K562 (cell line): ENCODE data around the gene RETSAT. TPM values are rescaled to one million over a fixed set of nuclear protein-coding genes. Genes with fewer than 3 reads are reported as not detected.

ENCODE experiments used
- ATF3 ChIP-seq, 2 experiments: fragments of 450-650 bp in 1 of 2; sonication (generic) in 1 of 2; formaldehyde crosslinking in 1 of 2; IDR thresholded peaks in 1 of 2; conservative IDR thresholded peaks in 1 of 2; 2 replicates each; pipeline versions ENCODE4 v1.6.1 to v1.8.1; 2016 to 2023; ENCODE audit warnings: mild to moderate bottlenecking in 2 of 2, moderate library complexity in 2 of 2, inconsistent platforms in 1 of 2, missing genetic modification reagents in 1 of 2
- CBX1 ChIP-seq: sonication (generic); IDR thresholded peaks from 2 replicates; pipeline ENCODE4 v1.6.1; 2016; ENCODE audit warnings: antibody characterized with exemption, low read depth, mild to moderate bottlenecking
- CBX2 ChIP-seq: fragments of 200-600 bp; sonication (generic); IDR thresholded peaks from one replicate; pipeline ENCODE4 v1.6.1; 2012; ENCODE audit warnings: mild to moderate bottlenecking, low read length, inconsistent platforms; ENCODE audit not compliant: insufficient read depth, poor library complexity, severe bottlenecking
- ELF1 ChIP-seq: fragments of 200-800 bp; sonication (Bioruptor generic); IDR thresholded peaks from 2 replicates; pipeline ENCODE4 v1.6.1; 2016; ENCODE audit warnings: missing genetic modification characterization, missing compliant biosample characterization
- FUS ChIP-seq: fragments of 200-400 bp; formaldehyde crosslinking; optimal IDR thresholded peaks from 2 replicates; pipeline ENCODE3; 2017; ENCODE audit warnings: low read depth, low read length
- GABPB1 ChIP-seq: sonication (generic); formaldehyde crosslinking; IDR thresholded peaks from 2 replicates; pipeline ENCODE4 v1.8.0; 2022; ENCODE audit warnings: mild to moderate bottlenecking, missing genetic modification reagents
- HDGF ChIP-seq: fragments of 450-650 bp; IDR thresholded peaks from 2 replicates; pipeline ENCODE4 v1.6.1; 2016
- HEY1 ChIP-seq: fragments of 250-450 bp; sonication (Bioruptor Pico); IDR thresholded peaks from 2 replicates; pipeline ENCODE4 v1.5.0; 2020; ENCODE audit warnings: mild to moderate bottlenecking, moderate library complexity, borderline replicate concordance
- KHSRP ChIP-seq: fragments of 450-650 bp; IDR thresholded peaks from 2 replicates; pipeline ENCODE4 v1.6.1; 2017
- LCOR ChIP-seq: sonication (generic); formaldehyde crosslinking; IDR thresholded peaks from 2 replicates; pipeline ENCODE4 v1.8.0; 2022; ENCODE audit warnings: mild to moderate bottlenecking, missing genetic modification reagents
- MED1 ChIP-seq: sonication (generic); formaldehyde crosslinking; IDR thresholded peaks from 2 replicates; pipeline ENCODE4 v1.8.1; 2023; ENCODE audit warnings: missing genetic modification reagents, borderline replicate concordance
- MEIS2 ChIP-seq: fragments of 450-650 bp; IDR thresholded peaks from 2 replicates; pipeline ENCODE4 v1.6.1; 2014; ENCODE audit warnings: mild to moderate bottlenecking; ENCODE audit not compliant: partially characterized antibody
- PHF21A ChIP-seq: fragments of 450-650 bp; IDR thresholded peaks from 2 replicates; pipeline ENCODE4 v1.6.1; 2017; ENCODE audit warnings: low read depth, borderline replicate concordance
- PTRF ChIP-seq: fragments of 450-650 bp; IDR thresholded peaks from 2 replicates; pipeline ENCODE4 v1.6.1; 2016; ENCODE audit warnings: mild to moderate bottlenecking, missing genetic modification characterization, missing compliant biosample characterization
- ZFPM2 ChIP-seq: fragments of 250-450 bp; sonication (Bioruptor Pico); IDR thresholded peaks from 2 replicates; pipeline ENCODE4 v1.5.1; 2022; ENCODE audit warnings: mild to moderate bottlenecking
- ZFX ChIP-seq: sonication (generic); formaldehyde crosslinking; IDR thresholded peaks from 2 replicates; pipeline ENCODE4 v1.8.0; 2022; ENCODE audit warnings: mild to moderate bottlenecking, missing genetic modification reagents, moderate library complexity
- ZNF445 ChIP-seq: fragments of 250-450 bp; sonication (Bioruptor Pico); IDR thresholded peaks from 2 replicates; pipeline ENCODE4 v1.4.0; 2020; ENCODE audit warnings: low read depth, mild to moderate bottlenecking, moderate library complexity
- ZNF584 ChIP-seq: fragments of 200-800 bp; sonication (Bioruptor generic); IDR thresholded peaks from 2 replicates; pipeline ENCODE4 v1.6.1; 2016; ENCODE audit warnings: low read depth, mild to moderate bottlenecking, missing genetic modification characterization, missing compliant biosample characterization
- ZNF668 ChIP-seq: fragments of 250-450 bp; sonication (Bioruptor Pico); IDR thresholded peaks from 2 replicates; pipeline ENCODE4 v1.8.0; 2022; ENCODE audit warnings: mild to moderate bottlenecking, inconsistent platforms
- polyA plus RNA-seq, 8 experiments: library from polyadenylated mRNA; depleted of rRNA in 4 of 8; stranded (reverse) in 5 of 8; unstranded in 3 of 8; fragments of >200 nt; fragmentation: Nextera tagmentation in 2 of 8; fragmentation: Illumina TruSeq in 1 of 8; extraction: Ambion mirVana in 2 of 8; extraction: Trizol in 1 of 8; gene quantifications; 2 replicates each; pipeline versions ENCODE4 v1.2.1 to v1.2.3, GENCODE V29; 2011 to 2014; ENCODE audit warnings: inconsistent platforms in 1 of 8, missing spikeins in 1 of 8
- total RNA-seq, 7 experiments: library from RNA; depleted of rRNA in 6 of 7; stranded (reverse); fragments of >200 nt in 6 of 7; fragmentation: Illumina TruSeq in 2 of 7; extraction: Trizol in 2 of 7; gene quantifications; 2 replicates each; pipeline versions ENCODE4 v1.2.1 to v1.2.3, GENCODE V29; 2011 to 2021; ENCODE audit warnings: low replicate concordance in 1 of 7
- TF ChIP-seq, protein P1 (sequence below): sonication (generic); formaldehyde crosslinking; IDR thresholded peaks from 2 replicates; pipeline ENCODE4 v1.8.0; 2022; ENCODE audit warnings: mild to moderate bottlenecking, missing genetic modification reagents
- TF ChIP-seq, protein P2 (sequence below): sonication (generic); formaldehyde crosslinking; IDR thresholded peaks from 2 replicates; pipeline ENCODE4 v1.8.0; 2022; ENCODE audit warnings: missing genetic modification reagents, mild to moderate bottlenecking, borderline replicate concordance

Gene RETSAT
- total and polyA plus RNA-seq, 9 of the 15 experiments (the other 6 are each of a cell fraction or from before 2014, with no cell fraction given), result 1.9 to 21.6 (median 16.5) TPM

GRCh38 chr2:85327822-85328617 is 26.3 kb downstream of the RETSAT start, which contains the start of gene TGOLN2 (continued):
- TF ChIP-seq GABPB1 (CRISPR knock-in tag) (peak; percentile 85), CBX2 (no peak), FUS (no peak), MED1 (CRISPR knock-in tag) (no peak), HEY1 (CRISPR knock-in tag) (no peak), ZFPM2 (CRISPR knock-in tag) (no peak), ATF3 (IDR thresholded peaks at IDR 0.05) (peak; percentile 70), ATF3 (CRISPR knock-in tag; conservative IDR thresholded peaks at IDR 0.05) (peak; percentile 13; the same call in 1 of the 2 replicates), ELF1 (peak; percentile 91), ZNF445 (CRISPR knock-in tag) (no peak), LCOR (CRISPR knock-in tag) (0 out of 2 replicates have a peak, but pooled peaks have one; percentile 69), PTRF (tag) (no peak), ZNF584 (CRISPR knock-in tag) (no peak), ZNF668 (CRISPR knock-in tag) (no peak), KHSRP (no peak), HDGF (no peak), ZFX (CRISPR knock-in tag) (peak; percentile 73), MEIS2 (no peak), PHF21A (no peak), CBX1 (0 out of 2 replicates have a peak, but pooled peaks have one; percentile 83)
- TF ChIP-seq, protein P1, sequence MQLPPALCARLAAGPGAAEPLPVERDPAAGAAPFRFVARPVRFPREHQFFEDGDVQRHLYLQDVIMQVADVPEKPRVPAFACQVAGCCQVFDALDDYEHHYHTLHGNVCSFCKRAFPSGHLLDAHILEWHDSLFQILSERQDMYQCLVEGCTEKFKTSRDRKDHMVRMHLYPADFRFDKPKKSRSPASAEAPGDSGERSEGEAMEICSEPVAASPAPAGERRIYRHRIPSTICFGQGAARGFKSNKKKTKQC, result peak; percentile 89
- TF ChIP-seq, protein P2, sequence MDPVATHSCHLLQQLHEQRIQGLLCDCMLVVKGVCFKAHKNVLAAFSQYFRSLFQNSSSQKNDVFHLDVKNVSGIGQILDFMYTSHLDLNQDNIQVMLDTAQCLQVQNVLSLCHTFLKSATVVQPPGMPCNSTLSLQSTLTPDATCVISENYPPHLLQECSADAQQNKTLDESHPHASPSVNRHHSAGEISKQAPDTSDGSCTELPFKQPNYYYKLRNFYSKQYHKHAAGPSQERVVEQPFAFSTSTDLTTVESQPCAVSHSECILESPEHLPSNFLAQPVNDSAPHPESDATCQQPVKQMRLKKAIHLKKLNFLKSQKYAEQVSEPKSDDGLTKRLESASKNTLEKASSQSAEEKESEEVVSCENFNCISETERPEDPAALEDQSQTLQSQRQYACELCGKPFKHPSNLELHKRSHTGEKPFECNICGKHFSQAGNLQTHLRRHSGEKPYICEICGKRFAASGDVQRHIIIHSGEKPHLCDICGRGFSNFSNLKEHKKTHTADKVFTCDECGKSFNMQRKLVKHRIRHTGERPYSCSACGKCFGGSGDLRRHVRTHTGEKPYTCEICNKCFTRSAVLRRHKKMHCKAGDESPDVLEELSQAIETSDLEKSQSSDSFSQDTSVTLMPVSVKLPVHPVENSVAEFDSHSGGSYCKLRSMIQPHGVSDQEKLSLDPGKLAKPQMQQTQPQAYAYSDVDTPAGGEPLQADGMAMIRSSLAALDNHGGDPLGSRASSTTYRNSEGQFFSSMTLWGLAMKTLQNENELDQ, result no peak
